K562 (cell line): ENCODE data around the gene AQP2. TPM values are rescaled to one million over a fixed set of nuclear protein-coding genes. Genes with fewer than 3 reads are reported as not detected.
A peak's percentile ranks its signal among the peaks of the same experiment; 100 is the strongest.

ENCODE experiments used
- ATAC-seq: fragments of 200-7000 bp; cut with Tn5 transposase; 3 replicates; pipeline ENCODE4 v1.9.1; 2020; ENCODE audit warnings: moderate library complexity
- BruUV-seq: library from RNA; stranded (reverse); fragments of 400-500 nt; replicated peaks from 2 replicates; lab custom pipeline; 2021; lab: Mats Ljungman, UMichigan
- CTCF ChIA-PET: fragments of 300-600 bp; formaldehyde crosslinking; extraction: SDS; loops from one replicate; lab custom pipeline; 2021; ENCODE audit warnings: low intra/inter-chr PET ratio; lab: Yijun Ruan, JAX
- POLR2A ChIA-PET: fragments of 300-600, 350-650 bp; sonication (Branson Sonifier 250); formaldehyde crosslinking; extraction: SDS; loops from one replicate; lab custom pipeline; 2021; ENCODE audit warnings: antibody characterized with exemption, inconsistent platforms; lab: Yijun Ruan, JAX
- DNase-seq, 4 experiments: peaks; one replicate each; pipeline versions ENCODE4 v3.0.0 to v3.0.0-alpha.2; 2011 to 2018; ENCODE audit warnings: low spot score in 3 of 4, mixed read lengths in 3 of 4; ENCODE audit errors: extremely low read depth in 1 of 4
- FAIRE-seq: peaks from 2 replicates; lab custom pipeline; 2011; peaks lifted over from hg19 to GRCh38; lab: Jason Lieb, UNC
- H2AFZ ChIP-seq: 2 replicates; pipeline ENCODE4 v1.6.0; 2011; ENCODE audit warnings: low read depth, low read length, control low read depth, inconsistent platforms
- H3K27ac ChIP-seq: fragments of 200-600 bp; 3 replicates; pipeline ENCODE4 v1.8.0; 2011; ENCODE audit warnings: low read depth, mild to moderate bottlenecking, control low read depth, inconsistent platforms, low read length, moderate library complexity, mixed read lengths; ENCODE audit errors: extremely low read depth
- H3K27me3 ChIP-seq, 2 experiments: fragments of 300-600 bp in 1 of 2; 2 replicates in 1 of 2; 3 replicates in 1 of 2; pipeline versions ENCODE4 v1.6.0 to v1.8.0; 2011; ENCODE audit warnings: inconsistent platforms in 2 of 2, low read length in 2 of 2, mild to moderate bottlenecking in 1 of 2, mixed read lengths in 1 of 2, moderate library complexity in 1 of 2; ENCODE audit not compliant: control insufficient read depth in 2 of 2, insufficient read depth in 2 of 2
- H3K36me3 ChIP-seq: fragments of 300-600 bp; 3 replicates; pipeline ENCODE4 v1.8.0; 2011; ENCODE audit warnings: mild to moderate bottlenecking, low read length, inconsistent platforms; ENCODE audit not compliant: control insufficient read depth, insufficient read depth
- H3K4me1 ChIP-seq, 2 experiments: fragments of 200-600 bp in 1 of 2; replicated peaks in 1 of 2; 2 replicates in 1 of 2; 3 replicates in 1 of 2; pipeline versions ENCODE4 v1.5.1 to v1.8.0; 2011; ENCODE audit warnings: inconsistent platforms in 2 of 2, low read length in 2 of 2, mild to moderate bottlenecking in 1 of 2, mixed read lengths in 1 of 2, moderate library complexity in 1 of 2; ENCODE audit not compliant: control insufficient read depth in 2 of 2, insufficient read depth in 2 of 2
- H3K4me2 ChIP-seq: 2 replicates; pipeline ENCODE4 v1.6.1; 2011; ENCODE audit warnings: low read length, control low read depth, inconsistent platforms, mixed read lengths; ENCODE audit not compliant: insufficient read depth
- H3K4me3 ChIP-seq: fragments of 200-600 bp; sonication (generic), shearing (Covaris generic); 2 replicates; pipeline ENCODE4 v1.5.1; 2016; ENCODE audit warnings: control low read depth, inconsistent platforms
- H3K79me2 ChIP-seq: fragments of 200-600 bp; 3 replicates; pipeline ENCODE4 v1.8.0; 2011; ENCODE audit warnings: low read length, inconsistent platforms; ENCODE audit not compliant: control insufficient read depth, insufficient read depth
- H3K9ac ChIP-seq, 2 experiments: 2 replicates each; pipeline versions ENCODE4 v1.6.0 to v1.6.1; 2011; ENCODE audit warnings: low read depth in 2 of 2, low read length in 2 of 2, control low read depth in 1 of 2, inconsistent platforms in 1 of 2, mild to moderate bottlenecking in 1 of 2, mixed read lengths in 1 of 2; ENCODE audit not compliant: insufficient read depth in 1 of 2
- H3K9me1 ChIP-seq: one replicate; pipeline ENCODE4 v1.6.0; 2011; ENCODE audit warnings: inconsistent platforms, mild to moderate bottlenecking, low read length, moderate library complexity; ENCODE audit not compliant: control insufficient read depth, insufficient read depth
- H3K9me3 ChIP-seq: replicated peaks from 2 replicates; pipeline ENCODE4 v1.5.1; 2011; ENCODE audit warnings: low read depth, low read length, inconsistent platforms; ENCODE audit not compliant: control insufficient read depth, insufficient read depth
- H4K20me1 ChIP-seq: replicated peaks from 2 replicates; pipeline ENCODE4 v1.6.1; 2011; ENCODE audit warnings: low read length, inconsistent platforms, mixed read lengths; ENCODE audit not compliant: control insufficient read depth, insufficient read depth
- ATF3 ChIP-seq, 2 experiments: fragments of 450-650 bp in 1 of 2; sonication (generic) in 1 of 2; formaldehyde crosslinking in 1 of 2; IDR thresholded peaks in 1 of 2; conservative IDR thresholded peaks in 1 of 2; 2 replicates each; pipeline versions ENCODE4 v1.6.1 to v1.8.1; 2016 to 2023; ENCODE audit warnings: mild to moderate bottlenecking in 2 of 2, moderate library complexity in 2 of 2, inconsistent platforms in 1 of 2, missing genetic modification reagents in 1 of 2
- BRF1 ChIP-seq: IDR thresholded peaks from 3 replicates; pipeline ENCODE4 v1.6.1; 2011; ENCODE audit warnings: borderline replicate concordance, mild to moderate bottlenecking; ENCODE audit not compliant: insufficient read length; ENCODE audit errors: extremely low read depth
- ELF1 ChIP-seq: fragments of 200-800 bp; sonication (Bioruptor generic); IDR thresholded peaks from 2 replicates; pipeline ENCODE4 v1.6.1; 2016; ENCODE audit warnings: missing genetic modification characterization, missing compliant biosample characterization
- EP300 ChIP-seq: IDR thresholded peaks from 2 replicates; pipeline ENCODE4 v1.6.1; 2012; ENCODE audit warnings: low read length, improper control_type of control experiment
- HDAC2 ChIP-seq: fragments of 450-650 bp; IDR thresholded peaks from 2 replicates; pipeline ENCODE4 v1.6.1; 2016; ENCODE audit warnings: mild to moderate bottlenecking
- HDAC6 ChIP-seq: IDR thresholded peaks from 2 replicates; pipeline ENCODE4 v1.6.1; 2012; ENCODE audit warnings: low read depth, mild to moderate bottlenecking, control low read depth, inconsistent platforms, low read length, moderate library complexity
- MTA2 ChIP-seq: fragments of 450-650 bp; IDR thresholded peaks from 2 replicates; pipeline ENCODE4 v1.6.1; 2016; ENCODE audit warnings: low read depth
- NFIC ChIP-seq: fragments of 450-650 bp; IDR thresholded peaks from 2 replicates; pipeline ENCODE4 v1.6.1; 2017; ENCODE audit warnings: mild to moderate bottlenecking, inconsistent platforms
- PURB ChIP-seq: sonication (generic); formaldehyde crosslinking; IDR thresholded peaks from 2 replicates; pipeline ENCODE4 v1.9.0; 2021; ENCODE audit warnings: low read depth, mild to moderate bottlenecking, missing genetic modification reagents
- PYGO2 ChIP-seq: fragments of 450-650 bp; IDR thresholded peaks from 2 replicates; pipeline ENCODE4 v1.6.1; 2016; ENCODE audit warnings: mild to moderate bottlenecking, missing genetic modification characterization, moderate library complexity, missing compliant biosample characterization
- ZNF217 ChIP-seq: sonication (generic); formaldehyde crosslinking; IDR thresholded peaks from 2 replicates; pipeline ENCODE4 v1.8.0; 2022; ENCODE audit warnings: mild to moderate bottlenecking, missing genetic modification reagents
- ZNF23 ChIP-seq: fragments of 250-450 bp; sonication (Bioruptor Pico); IDR thresholded peaks from 2 replicates; pipeline ENCODE4 v1.4.0; 2020; ENCODE audit warnings: mild to moderate bottlenecking
- ZNF75A ChIP-seq: fragments of 450-650 bp; formaldehyde crosslinking; IDR thresholded peaks from 2 replicates; pipeline ENCODE4 v1.4.0; 2020; ENCODE audit warnings: mild to moderate bottlenecking
- ZSCAN29 ChIP-seq: fragments of 450-650 bp; IDR thresholded peaks from 2 replicates; pipeline ENCODE4 v1.6.1; 2017
- WGBS: fragments of 100-300 bp; shearing (Covaris generic); methylation state at CpG from one replicate; pipeline ENCODE4 v1.1.6; 2016; ENCODE audit warnings: low coverage, mixed read lengths; ENCODE audit not compliant: insufficient coverage; ENCODE audit errors: missing lambda C conversion rate; 5-methylcytosine and 5-hydroxymethylcytosine counted together
- in situ Hi-C: fragments of 300-500 bp; cut with MboI; formaldehyde crosslinking; loops from 4 replicates; pipeline ENCODE4 v1.15.0; 2018; ENCODE audit warnings: inconsistent platforms, mixed read lengths
- intact Hi-C: fragments of 100-400 bp; cut with micrococcal nuclease; formaldehyde crosslinking; loops from 2 replicates; pipeline ENCODE4 v1.14.2; 2022
- polyA plus RNA-seq, 8 experiments: library from polyadenylated mRNA; depleted of rRNA in 4 of 8; stranded (reverse) in 5 of 8; unstranded in 3 of 8; fragments of >200 nt; fragmentation: Nextera tagmentation in 2 of 8; fragmentation: Illumina TruSeq in 1 of 8; extraction: Ambion mirVana in 2 of 8; extraction: Trizol in 1 of 8; gene quantifications; 2 replicates each; pipeline versions ENCODE4 v1.2.1 to v1.2.3, GENCODE V29; 2011 to 2014; ENCODE audit warnings: inconsistent platforms in 1 of 8, missing spikeins in 1 of 8
- total RNA-seq, 7 experiments: library from RNA; depleted of rRNA in 6 of 7; stranded (reverse); fragments of >200 nt in 6 of 7; fragmentation: Illumina TruSeq in 2 of 7; extraction: Trizol in 2 of 7; gene quantifications; 2 replicates each; pipeline versions ENCODE4 v1.2.1 to v1.2.3, GENCODE V29; 2011 to 2021; ENCODE audit warnings: low replicate concordance in 1 of 7
- TF ChIP-seq, protein P1 (sequence below): sonication (generic); formaldehyde crosslinking; IDR thresholded peaks from 2 replicates; pipeline ENCODE4 v1.8.0; 2022; ENCODE audit warnings: mild to moderate bottlenecking, low read depth, missing genetic modification reagents
- TF ChIP-seq, protein P2 (sequence below): fragments of 200-400 bp; formaldehyde crosslinking; IDR thresholded peaks from 2 replicates; pipeline ENCODE4 v1.6.1; 2017; ENCODE audit warnings: mild to moderate bottlenecking, low read depth, low read length, moderate library complexity

AQP2 gene
- total and polyA plus RNA-seq, 9 of the 15 experiments (the other 6 are each of a cell fraction or from before 2014, with no cell fraction given), result not detected

DNA sequence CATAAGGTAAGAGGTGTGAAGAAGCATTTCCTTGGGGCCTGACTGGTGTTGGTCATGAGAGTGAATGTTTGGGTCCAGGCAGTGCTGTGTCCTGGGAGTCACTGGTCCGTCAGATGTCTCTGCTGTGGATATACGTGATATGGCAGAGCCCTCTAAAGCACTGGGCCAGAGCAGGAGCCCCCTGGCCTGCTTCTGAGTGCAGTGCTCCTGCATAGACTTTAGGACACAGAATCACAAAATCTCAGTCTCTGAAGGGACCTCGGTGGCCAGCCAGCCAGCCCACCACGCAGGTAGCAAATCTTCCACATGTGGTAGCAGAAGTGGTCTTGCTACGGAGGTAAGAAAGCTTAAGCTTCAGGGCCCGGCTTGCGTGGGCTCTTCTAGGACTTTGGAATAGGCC, 18.5 kb upstream of the AQP2 start:
- no peak for FAIRE-seq
- BruUV-seq, result no TSS peak
- intact Hi-C loops (no loop called here), in situ Hi-C loops (no loop called here)
- ChIA-PET CTCF (interaction anchor here (0.5 kb wide), 1 partner anchor 21 kb away, joined by 7 read pairs; no protein-coding TSS in a partner anchor), POLR2A (interaction anchor here (0.5 to 3.4 kb wide), 3 partner anchors 10 to 19 kb away, joined by 3 to 12 read pairs (median 3); no protein-coding TSS in a partner anchor)
- no peak for DNase-seq
- Histone ChIP-seq H3K4me2 (no peak overlapping the region), H3K27me3 (peaks cover 6 to 12% of the 10 kb centered on the region in 2 experiments; a peak in 2 of 5 replicates), H3K79me2 (no peaks in the 10 kb centered on the region), H3K9ac (no peak overlapping the region), H3K9me1 (no peaks in the 10 kb centered on the region), H3K4me1 (no peaks in the 10 kb centered on the region; a peak in 1 of 5 replicates), H3K27ac (no peak overlapping the region), H3K36me3 (no peaks in the 10 kb centered on the region), H4K20me1 (no peaks in the 10 kb centered on the region), H2AFZ (peak overlapping the region; percentile 46; the same call in 1 of the 2 replicates), H3K4me3 (no peak overlapping the region), H3K9me3 (no peaks in the 10 kb centered on the region)
- ATAC-seq, result peak; percentile 47; the same call in 2 of the 3 replicates
- 42% methylated on average over 6 of the region's 7 CpGs for WGBS
- TF ChIP-seq ZSCAN29 (no peak), PURB (CRISPR knock-in tag) (no peak), ZNF75A (no peak), EP300 (no peak), PYGO2 (no peak), ZNF23 (CRISPR knock-in tag) (no peak), BRF1 (no peak), MTA2 (no peak), ATF3 (IDR thresholded peaks at IDR 0.05) (no peak), ATF3 (CRISPR knock-in tag; conservative IDR thresholded peaks at IDR 0.05) (no peak), HDAC6 (no peak), NFIC (no peak), HDAC2 (no peak), ELF1 (tag) (no peak), ZNF217 (CRISPR knock-in tag) (no peak)
- TF ChIP-seq, protein P1, sequence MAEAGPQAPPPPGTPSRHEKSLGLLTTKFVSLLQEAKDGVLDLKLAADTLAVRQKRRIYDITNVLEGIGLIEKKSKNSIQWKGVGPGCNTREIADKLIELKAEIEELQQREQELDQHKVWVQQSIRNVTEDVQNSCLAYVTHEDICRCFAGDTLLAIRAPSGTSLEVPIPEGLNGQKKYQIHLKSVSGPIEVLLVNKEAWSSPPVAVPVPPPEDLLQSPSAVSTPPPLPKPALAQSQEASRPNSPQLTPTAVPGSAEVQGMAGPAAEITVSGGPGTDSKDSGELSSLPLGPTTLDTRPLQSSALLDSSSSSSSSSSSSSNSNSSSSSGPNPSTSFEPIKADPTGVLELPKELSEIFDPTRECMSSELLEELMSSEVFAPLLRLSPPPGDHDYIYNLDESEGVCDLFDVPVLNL (CRISPR knock-in tag), result no peak
- TF ChIP-seq, protein P2, sequence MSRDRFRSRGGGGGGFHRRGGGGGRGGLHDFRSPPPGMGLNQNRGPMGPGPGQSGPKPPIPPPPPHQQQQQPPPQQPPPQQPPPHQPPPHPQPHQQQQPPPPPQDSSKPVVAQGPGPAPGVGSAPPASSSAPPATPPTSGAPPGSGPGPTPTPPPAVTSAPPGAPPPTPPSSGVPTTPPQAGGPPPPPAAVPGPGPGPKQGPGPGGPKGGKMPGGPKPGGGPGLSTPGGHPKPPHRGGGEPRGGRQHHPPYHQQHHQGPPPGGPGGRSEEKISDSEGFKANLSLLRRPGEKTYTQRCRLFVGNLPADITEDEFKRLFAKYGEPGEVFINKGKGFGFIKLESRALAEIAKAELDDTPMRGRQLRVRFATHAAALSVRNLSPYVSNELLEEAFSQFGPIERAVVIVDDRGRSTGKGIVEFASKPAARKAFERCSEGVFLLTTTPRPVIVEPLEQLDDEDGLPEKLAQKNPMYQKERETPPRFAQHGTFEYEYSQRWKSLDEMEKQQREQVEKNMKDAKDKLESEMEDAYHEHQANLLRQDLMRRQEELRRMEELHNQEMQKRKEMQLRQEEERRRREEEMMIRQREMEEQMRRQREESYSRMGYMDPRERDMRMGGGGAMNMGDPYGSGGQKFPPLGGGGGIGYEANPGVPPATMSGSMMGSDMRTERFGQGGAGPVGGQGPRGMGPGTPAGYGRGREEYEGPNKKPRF, result no peak
